NCI-H2227 (cell line): ENCODE measurements around the gene MON2.
"Not testable (repeated sequence)": the region's sequence is repeated elsewhere in the genome, so short reads cannot be mapped to it uniquely, and the experiment has no call there.

Experiments
- DNase-seq: peaks from one replicate; lab custom pipeline; 2025; ENCODE audit not compliant: unreplicated experiment; lab: John Stamatoyannopoulos, UW

Gene MON2

DNA sequence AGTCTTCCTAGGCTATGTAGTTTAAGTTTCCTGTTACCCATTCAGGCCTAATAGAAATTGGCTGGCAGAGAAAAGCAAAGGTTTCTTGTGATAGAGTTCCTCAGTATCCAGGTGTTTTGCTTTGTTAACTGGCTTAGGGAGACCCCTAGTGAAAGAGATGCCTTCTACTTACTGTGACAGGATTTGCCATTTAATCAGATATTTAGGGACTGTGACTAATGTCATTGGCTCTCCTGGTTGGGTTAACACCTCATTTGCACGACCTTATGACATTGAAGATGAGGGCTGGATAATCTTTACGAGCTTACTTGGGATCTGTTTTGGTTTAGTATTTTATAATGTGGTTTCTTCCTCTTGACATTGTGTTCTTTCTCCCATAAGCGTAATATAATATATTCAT is 5.8 kb downstream of the MON2 start:
- no peak for DNase-seq

DNA sequence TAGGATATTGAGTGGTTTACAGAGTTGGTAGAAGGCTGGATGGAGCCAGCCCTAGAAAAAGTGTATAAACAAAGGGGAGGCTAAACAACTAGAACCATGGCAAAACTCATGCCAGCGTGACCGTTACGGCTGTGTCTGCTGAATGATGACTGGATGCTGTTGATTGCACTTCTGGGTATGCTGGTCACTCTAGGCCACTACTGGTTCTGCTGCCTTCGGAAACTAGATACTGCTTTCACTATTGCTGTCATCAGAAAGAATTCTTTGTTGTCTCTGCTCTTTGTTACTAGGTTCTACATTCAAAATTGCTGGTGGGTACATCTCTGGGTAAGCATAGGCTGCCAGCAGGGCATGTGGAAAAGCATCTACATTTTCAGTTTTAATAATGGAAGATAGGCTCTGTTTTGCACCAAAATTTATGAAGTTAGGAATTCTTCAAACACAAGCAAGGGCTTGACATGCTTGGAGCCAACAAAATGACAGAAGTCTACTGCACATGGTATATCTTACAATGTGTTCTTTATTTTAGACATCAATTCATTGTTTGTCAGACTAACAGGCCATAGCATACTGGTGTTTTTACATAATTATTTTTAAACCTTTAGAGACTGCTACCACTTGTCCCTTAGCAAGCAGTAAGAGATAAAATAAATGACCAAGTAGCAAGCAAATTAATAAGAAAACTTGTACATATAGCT is 15.4 kb downstream of the MON2 start:
- DNase-seq, result no peak

DNA sequence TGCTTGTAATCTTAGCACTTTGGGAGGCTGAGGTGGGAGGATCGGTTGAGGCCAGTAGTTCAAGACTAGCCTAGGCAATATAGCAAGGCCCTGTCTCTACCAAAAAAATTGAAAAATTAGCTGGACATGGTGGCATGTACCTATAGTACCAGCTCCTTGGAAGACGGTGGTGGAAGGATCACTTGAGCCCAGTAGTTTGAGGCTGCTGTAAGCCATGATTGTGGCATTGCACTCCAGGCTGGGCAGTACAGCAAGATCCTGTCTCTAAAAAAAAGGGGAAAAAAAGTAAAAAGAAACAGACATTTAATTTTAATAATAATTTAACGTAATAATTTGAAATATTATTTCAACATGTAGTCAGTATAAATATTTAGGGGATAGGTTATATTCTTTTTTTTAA is 16.1 kb downstream of the MON2 start:
- no peak for DNase-seq

DNA sequence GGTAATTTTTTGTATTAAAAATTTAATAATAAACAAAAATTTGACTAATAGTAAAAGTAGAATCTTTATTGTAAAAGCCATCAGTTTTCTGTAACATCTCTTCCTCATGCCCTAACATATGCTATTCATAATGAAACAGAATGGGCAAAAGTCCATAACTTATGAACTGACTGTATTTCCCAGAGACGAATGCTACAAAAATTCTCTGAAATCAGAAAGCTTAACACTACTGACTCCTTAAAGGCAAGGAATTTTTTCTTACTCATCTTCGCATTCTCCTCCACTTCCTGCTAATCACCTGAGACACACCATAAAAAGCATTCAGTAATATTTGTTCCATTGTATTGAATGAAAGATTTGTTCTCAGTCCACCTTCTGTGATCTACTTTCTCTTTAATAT is 17.6 kb downstream of the MON2 start:
- no peak for DNase-seq

DNA sequence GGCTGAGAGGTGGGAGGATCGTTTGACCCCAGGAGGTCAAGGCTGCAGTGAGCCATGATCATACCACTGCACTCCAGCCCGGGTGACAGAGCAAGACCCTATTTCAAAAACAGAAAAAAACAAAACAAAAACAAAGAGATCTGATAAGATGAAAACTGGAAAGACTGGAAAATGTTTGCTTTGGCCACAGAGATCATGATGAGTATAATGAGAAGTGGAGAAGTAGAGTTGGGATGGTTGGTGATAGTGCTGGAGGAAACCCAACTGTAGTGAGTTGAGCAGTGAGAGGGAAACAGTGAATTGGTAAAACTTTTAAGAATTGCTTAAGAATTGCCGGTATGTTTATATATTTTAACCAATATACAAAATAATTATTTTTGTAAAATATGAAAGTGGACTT is 39.2 kb downstream of the MON2 start:
- no peak for DNase-seq

DNA sequence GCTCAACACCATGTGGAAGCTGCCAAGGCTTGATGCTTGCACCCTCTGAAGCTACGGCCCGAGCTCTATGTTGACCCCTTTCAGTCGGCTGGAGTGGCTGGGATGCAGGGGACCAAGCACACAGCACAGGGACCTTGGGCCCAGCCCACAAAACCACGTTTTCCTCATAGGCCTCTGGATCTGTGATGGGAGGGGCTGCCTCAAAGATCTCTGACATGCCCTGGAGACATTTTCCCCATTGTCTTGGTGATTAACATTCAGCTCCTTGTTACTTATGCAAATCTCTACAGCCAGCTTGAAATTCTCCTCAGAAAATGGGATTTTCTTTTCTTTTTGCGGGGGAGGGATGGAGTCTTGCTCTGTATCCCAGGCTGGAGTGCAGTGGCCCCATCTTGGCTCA is 46.3 kb downstream of the MON2 start:
- no peak for DNase-seq

DNA sequence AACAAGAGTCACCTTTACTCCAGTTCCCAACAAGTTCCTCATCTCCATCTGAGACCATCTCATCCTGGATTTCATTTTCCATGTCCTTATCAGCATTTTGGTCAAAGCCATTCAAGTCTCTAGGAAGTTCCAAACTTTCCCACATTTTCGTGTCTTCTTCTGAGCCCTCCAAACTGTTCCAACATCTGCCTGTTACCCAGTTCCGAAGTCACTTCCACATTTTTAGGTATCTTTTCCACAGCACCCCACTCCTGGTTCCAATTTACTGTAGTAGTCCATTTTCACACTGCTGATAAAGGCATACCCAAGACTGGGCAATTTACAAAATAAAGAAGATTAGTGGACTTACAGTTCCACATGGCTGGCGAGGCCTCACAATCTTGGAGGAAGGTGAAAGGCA is 47.5 kb downstream of the MON2 start:
- DNase-seq, result not testable (repeated sequence)

DNA sequence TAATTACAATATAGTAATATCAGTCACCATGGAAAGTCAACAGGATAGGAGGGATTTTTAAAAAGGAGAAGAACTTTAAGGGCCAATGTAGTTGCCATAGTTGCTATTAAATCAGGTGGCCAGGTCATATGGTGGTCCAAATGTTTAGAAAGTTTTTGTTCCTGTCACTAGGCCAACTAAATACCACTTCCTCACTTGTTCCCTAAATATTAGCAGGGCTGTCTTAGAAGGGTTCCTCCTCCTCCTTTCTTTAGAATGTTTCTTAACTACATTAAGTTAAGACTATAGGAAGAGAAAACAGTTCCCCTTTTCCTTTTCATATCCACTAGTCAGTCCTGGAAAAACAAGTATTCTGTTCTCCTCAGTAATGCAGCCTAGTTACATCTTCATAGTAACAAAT is 50.3 kb downstream of the MON2 start:
- DNase-seq, result no peak

DNA sequence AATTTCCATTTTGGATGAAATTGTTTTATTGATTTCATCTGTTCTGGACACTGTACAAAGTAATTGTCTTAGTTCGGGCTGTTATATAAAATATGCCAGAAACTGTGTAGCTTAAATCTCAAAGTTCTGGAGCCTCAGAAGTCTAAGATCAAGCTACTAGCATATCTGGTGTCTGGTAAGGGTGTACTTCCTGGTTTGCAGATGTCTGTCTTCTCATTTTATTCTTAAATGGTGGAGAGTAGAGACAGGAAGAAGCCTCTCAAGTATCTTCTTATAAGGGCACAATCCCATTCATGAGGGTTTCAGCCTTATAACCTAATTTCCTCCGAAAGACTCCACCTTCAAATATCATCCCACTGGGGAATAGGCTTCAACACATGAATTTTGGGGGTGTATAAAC is 51.3 kb downstream of the MON2 start:
- no peak for DNase-seq

DNA sequence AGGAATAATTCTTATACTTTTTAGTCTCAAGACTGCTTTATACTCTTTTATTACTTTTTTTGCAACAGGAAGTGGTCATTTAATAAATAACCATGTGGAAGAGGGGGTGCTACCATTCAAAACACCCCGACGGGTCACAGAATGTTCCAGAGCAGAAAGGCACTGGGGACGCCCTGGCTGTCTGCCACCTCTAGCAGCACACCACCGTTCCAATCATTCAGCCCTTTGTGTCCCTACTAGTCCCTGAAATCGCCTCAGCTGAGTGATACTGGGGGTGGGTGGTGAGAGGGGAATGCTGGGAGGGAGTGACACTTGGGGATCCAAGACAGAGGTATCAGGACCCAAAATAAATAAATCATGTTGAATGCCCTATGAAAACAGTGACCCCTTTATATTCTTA is 52.4 kb downstream of the MON2 start:
- peak; percentile 16 for DNase-seq

DNA sequence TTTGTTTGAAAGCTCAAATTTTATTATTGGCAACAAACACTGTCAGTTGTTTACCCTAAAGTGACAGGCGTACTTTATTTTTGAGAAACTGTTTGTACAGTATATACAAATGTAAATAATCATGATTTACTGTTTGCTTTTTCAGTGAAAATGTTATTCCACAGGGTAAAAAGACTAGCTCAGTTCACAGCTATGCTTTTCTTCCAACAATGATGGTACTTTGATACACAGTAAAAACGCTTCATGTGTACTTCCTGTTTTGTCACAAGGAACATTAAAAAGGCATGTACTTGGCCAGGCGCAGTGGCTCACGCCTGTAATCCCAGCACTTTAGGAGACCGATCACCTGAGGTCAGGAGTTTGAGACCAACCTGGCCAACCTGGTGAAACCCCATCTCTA is 53.7 kb downstream of the MON2 start:
- no peak for DNase-seq

DNA sequence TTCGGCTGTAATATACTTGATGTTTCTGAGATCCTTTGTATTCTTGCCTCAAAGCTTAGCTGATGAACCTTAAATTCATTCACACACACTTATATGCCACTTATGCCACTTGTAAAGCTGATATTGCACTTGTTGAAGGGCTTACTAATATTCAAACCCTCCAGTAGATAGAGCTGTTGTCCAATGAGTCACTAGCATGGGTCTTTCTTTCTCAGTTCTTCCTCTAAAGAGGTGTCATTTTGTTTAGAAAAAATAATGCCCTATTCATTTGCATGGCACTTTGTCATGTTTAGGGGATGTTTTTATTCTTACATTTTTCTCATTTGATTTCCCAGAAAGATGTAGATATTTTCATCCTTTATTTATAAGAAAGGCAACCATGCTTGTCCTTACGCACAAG is 56.4 kb downstream of the MON2 start:
- no peak for DNase-seq

DNA sequence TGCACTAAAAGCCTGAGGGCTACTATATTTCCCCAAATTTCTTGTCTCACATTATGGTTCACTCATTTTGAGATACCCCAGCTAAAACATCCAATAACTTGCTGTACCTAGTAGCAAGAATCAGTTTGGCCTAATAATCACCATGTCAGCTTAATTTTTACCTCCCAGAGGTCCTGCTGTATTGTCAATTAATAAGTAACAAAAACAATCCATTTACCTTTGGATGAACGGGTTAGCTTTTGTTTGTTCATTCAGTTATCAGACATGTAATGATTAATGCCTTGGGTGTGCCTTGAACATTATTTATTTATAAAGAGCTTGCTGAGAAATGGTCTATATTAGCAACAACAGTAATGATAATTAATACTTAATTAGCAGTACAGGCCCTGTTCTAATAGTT is 57.0 kb downstream of the MON2 start:
- DNase-seq, result no peak

DNA sequence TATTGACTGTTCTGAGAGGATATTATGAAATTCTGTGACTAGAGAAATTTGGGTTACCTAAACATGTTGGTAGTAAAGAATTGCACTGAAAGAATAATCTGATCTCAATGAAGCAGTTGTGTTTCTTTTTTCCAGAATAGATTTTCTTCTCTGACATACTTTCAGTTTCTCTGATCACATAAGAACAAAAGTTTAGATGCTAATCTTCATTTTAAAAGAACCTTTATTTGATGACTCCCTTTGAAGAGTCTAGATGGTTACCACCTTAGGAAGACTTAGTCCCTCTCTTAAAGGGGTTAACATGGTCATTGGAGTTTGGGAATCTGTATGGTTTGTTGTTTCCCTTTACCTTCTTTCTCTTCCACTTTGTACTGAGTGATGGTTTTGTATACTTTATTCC is 58.6 kb downstream of the MON2 start:
- no peak for DNase-seq

DNA sequence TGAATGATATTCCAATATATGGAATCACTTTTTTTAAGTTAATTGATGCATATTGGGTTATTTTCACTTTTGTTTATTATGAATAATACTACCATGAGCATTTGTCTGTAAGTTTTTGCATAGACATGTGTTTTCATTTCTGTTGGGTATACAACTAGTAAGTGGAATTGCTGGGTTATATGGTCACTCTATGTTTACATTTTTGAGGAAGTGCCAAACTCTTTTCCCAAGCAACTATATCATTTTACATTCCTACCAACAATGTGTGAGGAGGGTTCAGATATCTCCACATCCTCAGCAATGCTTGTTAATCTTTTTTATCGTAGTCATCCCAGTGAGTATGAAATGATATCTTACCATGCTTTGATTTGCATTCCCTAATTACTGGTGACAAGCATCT is 64.0 kb downstream of the MON2 start:
- no peak for DNase-seq

DNA sequence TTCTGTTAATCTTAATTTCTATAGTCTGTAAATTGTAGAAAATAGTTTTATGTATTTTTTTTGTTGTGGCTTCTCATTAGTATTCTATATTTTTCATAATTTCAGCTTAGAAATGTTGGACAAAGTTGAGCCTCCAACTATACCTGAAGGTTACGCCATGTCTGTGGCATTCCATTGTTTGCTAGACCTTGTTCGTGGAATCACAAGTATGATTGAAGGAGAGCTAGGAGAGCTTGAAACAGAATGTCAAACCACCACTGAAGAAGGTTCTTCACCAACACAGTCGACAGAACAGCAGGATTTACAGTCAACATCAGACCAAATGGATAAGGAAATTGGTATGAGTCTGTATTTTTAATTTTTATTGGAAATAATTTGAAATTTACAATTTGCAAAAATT is 65.7 kb downstream of the MON2 start:
- no peak for DNase-seq

DNA sequence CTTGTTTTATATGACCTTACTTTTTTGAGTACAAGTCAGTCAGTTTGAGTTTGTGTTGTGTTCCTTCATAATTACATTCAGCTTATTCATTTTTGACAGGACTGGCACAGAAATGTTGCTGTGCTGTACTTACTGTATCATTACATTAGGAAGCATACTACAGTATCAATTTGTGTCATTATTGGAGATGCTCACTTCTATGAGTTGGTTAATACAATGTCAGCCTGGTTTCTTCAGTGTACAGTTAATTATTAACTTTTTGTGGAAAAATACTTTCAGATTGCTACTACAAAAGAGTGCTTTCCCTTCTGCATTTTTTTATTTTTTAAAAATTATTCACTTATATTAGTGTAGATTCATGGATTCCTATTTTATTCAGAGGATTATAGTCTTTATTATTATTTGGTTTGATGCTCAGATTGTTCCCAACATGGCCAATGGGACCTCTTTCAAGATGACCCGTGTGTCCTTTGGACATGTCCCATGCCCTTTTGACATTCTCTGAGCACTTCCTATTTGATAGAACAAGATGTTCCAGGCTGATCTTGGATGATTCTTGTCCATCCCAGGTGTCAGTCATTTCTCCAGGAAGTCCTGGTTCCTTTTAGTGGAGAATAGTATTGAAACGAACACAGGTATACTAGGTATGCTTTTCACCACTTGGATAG is 66.6 kb downstream of the MON2 start:
- DNase-seq, result no peak

DNA sequence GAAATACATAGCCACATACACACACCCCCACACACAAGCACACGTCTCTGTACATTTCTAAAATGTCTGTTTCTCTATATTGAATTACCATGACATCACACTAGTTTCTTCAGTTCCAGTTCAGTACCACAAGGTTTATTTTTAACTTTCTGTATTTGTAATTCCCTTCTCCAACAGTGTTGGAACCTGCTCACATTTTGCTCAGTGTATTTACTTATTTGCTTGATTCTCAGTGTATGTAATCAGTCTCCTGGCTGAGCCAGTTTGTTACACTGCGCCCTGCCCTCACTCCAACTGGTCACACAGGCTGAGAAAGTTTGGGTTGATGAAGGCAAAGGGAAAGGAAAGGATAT is 67.1 kb downstream of the MON2 start:
- no peak for DNase-seq

DNA sequence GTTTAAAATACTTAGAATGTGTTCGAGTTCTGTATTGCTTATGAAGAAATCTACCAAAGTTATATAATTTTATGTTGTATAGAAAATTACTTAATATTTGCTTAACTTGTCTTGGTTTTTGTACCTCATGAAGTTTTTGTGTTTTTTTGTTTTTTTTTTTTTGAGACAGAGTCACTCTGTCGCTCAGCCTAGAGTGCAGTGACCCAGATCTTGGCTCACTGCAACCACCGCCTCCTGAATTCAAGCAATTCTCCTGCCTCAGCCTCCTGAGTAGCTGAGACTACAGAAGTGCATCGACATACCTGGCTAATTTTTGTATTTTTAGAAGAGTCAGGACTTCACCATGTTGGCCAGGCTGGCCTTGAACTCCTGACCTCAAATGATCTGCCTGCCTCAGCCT is 69.9 kb downstream of the MON2 start:
- DNase-seq, result no peak

DNA sequence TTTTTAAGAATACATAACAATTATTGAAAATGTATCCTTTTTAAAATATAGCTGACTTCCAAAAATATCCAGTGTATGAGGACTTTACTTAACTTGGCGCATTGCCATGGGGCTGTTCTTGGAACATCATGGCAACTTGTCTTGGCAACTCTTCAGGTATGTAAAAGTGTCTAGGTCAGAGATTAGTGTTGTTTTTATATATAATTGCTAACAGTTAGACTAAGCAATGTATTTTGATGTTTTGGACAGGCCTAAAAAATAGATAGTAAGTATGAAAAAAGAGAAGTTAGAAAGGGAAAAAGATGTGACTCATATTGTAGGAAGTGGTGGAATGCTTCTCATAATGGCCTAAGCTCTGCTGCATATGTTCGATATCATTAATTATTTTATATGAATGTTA is 70.9 kb downstream of the MON2 start:
- DNase-seq, result no peak

DNA sequence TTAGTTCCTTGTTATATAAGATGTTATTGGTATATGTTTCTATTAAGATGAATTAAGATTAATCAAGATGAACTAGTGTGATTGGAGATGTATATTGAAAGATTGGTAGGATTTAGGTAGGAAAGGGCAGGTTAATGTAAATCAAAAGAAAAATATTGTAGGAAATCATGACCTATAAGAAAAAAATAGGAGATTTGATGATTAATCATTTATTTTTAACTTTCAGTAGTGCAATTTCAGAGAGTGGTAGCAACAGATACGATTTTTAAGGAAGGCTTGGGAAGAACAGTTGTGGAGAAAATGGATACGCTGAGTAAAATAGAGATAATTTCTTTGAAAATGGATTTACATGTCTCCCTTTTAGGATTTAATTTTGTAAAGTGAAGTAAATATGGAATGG is 73.7 kb downstream of the MON2 start:
- DNase-seq, result no peak

DNA sequence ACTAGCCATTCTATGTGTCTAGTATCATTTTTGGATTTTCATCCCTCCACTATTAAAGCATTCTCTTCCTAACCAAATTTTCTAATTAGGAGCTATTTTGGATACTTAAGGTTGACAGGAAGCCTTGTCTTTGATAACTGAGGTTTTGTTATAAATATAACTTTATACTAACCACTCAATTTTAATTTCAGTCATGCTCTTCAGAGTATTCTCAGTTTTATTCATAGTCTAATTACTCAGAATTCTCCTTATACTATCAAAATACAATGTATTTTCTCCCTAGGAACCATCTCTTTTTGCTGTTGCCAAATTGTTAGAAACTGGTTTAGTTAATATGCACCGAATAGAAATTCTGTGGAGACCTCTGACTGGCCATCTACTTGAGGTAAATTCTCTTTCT is 76.2 kb downstream of the MON2 start:
- no peak for DNase-seq

DNA sequence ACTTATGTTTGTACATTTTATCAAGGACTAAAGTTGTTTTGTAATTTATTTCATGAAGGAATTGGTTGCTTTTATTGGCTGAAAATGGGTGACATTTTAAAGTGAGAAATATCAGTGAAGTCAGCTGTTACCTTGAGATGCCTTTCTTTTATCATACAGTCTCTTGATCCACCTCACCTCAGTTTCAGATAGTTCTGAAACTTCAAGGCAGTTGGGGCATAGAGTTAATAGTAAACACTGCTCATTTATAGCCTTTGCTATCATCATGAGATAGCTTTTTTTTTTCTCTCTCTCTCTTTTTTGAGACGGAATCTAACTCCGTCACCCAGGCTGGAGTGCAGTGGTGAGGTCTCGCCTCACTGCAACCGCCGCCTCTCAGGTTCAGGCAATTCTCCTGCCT is 76.7 kb downstream of the MON2 start:
- DNase-seq, result no peak
